Spleen (tissue), 7 donors: Measurements from ENCODE around the gene DHRS4.
"Not testable (repeated sequence)": the region's sequence is repeated elsewhere in the genome, so short reads cannot be mapped to it uniquely, and the experiment has no call there.

Source experiments
- CTCF ChIP-seq, 11 experiments: fragments of 200-600 bp in 7 of 11; fragments of 450-650 bp in 4 of 11; sonication (generic) in 4 of 11; IDR thresholded peaks in 8 of 11; conservative IDR thresholded peaks in 3 of 11; 1 replicate in 7 of 11; 2 replicates in 4 of 11; pipeline versions ENCODE4 v1.4.0 to v1.8.0; 2016 to 2021; ENCODE audit warnings: antibody characterized with exemption in 11 of 11, inconsistent platforms in 4 of 11, mild to moderate bottlenecking in 1 of 11
- POLR2AphosphoS5 ChIP-seq, 3 donors: sonication (generic); formaldehyde crosslinking; IDR thresholded peaks; one replicate each; pipeline ENCODE4 v1.5.1; 2017; ENCODE audit warnings: antibody characterized with exemption in 3 of 3
- donor health status: DM: no; HTN: no; CAD: no; lungs with moderate emphysema.
- donor health status: DM: no; HTN: no; CAD: no.
- donor health status: DM: no; HTN: no; CAD: no.

GRCh38 chr14:24012726-24013273 lies 59.2 kb downstream of the DHRS4 start:
- not testable (repeated sequence) for TF ChIP-seq POLR2AphosphoS5 (IDR thresholded peaks at IDR 0.05); CTCF (IDR thresholded peaks at IDR 0.05 in 8 of 11, conservative IDR thresholded peaks at IDR 0.05 in 3 of 11)
